K562 (cell line): ENCODE data around the gene ACSF3. TPM values are rescaled to one million over a fixed set of nuclear protein-coding genes. Genes with fewer than 3 reads are reported as not detected.

Experiments
- CBFB ChIP-seq: sonication (generic); formaldehyde crosslinking; IDR thresholded peaks from 2 replicates; pipeline ENCODE4 v1.4.0; 2020; ENCODE audit warnings: mild to moderate bottlenecking, missing genetic modification reagents
- CBX3 ChIP-seq, 2 experiments: IDR thresholded peaks; 1 replicate in 1 of 2; 2 replicates in 1 of 2; pipeline ENCODE4 v1.6.1; 2012; ENCODE audit warnings: inconsistent platforms in 2 of 2, low read length in 2 of 2, borderline replicate concordance in 1 of 2, control low read depth in 1 of 2
- HEY1 ChIP-seq: fragments of 250-450 bp; sonication (Bioruptor Pico); IDR thresholded peaks from 2 replicates; pipeline ENCODE4 v1.5.0; 2020; ENCODE audit warnings: mild to moderate bottlenecking, moderate library complexity, borderline replicate concordance
- HIVEP1 ChIP-seq: fragments of 250-450 bp; sonication (Bioruptor Pico); IDR thresholded peaks from 2 replicates; pipeline ENCODE4 v1.4.0; 2020; ENCODE audit warnings: mild to moderate bottlenecking
- HNRNPH1 ChIP-seq: fragments of 200-400 bp; formaldehyde crosslinking; optimal IDR thresholded peaks from 2 replicates; pipeline ENCODE3; 2017; ENCODE audit warnings: low read depth, mild to moderate bottlenecking, low read length, moderate library complexity
- KLF6 ChIP-seq: fragments of 250-450 bp; sonication (Bioruptor Pico); IDR thresholded peaks from 2 replicates; pipeline ENCODE4 v1.4.0; 2020; ENCODE audit warnings: mild to moderate bottlenecking, moderate library complexity, borderline replicate concordance
- MEIS2 ChIP-seq: fragments of 450-650 bp; IDR thresholded peaks from 2 replicates; pipeline ENCODE4 v1.6.1; 2014; ENCODE audit warnings: mild to moderate bottlenecking; ENCODE audit not compliant: partially characterized antibody
- SIX5 ChIP-seq, 2 experiments: IDR thresholded peaks; 2 replicates each; pipeline ENCODE4 v1.6.1; 2011; ENCODE audit warnings: low read length in 2 of 2, borderline replicate concordance in 1 of 2, low read depth in 1 of 2, mild to moderate bottlenecking in 1 of 2, moderate library complexity in 1 of 2; ENCODE audit not compliant: insufficient read depth in 1 of 2
- SP1 ChIP-seq: sonication (generic); formaldehyde crosslinking; IDR thresholded peaks from 2 replicates; pipeline ENCODE4 v1.8.1; 2022; ENCODE audit warnings: mild to moderate bottlenecking, missing genetic modification reagents
- SP2 ChIP-seq: IDR thresholded peaks from 2 replicates; pipeline ENCODE4 v1.6.1; 2011; ENCODE audit warnings: mild to moderate bottlenecking, low read depth, low read length, moderate library complexity; ENCODE audit not compliant: poor library complexity, severe bottlenecking; ENCODE audit errors: extremely low read depth
- STAG1 ChIP-seq: sonication (generic); formaldehyde crosslinking; IDR thresholded peaks from 2 replicates; pipeline ENCODE4 v1.5.0; 2020; ENCODE audit warnings: missing genetic modification reagents, borderline replicate concordance
- YY1 ChIP-seq, 3 experiments: IDR thresholded peaks; 2 replicates each; pipeline ENCODE4 v1.6.1; 2011; ENCODE audit warnings: low read length in 2 of 3, mild to moderate bottlenecking in 2 of 3, moderate library complexity in 2 of 3, borderline replicate concordance in 1 of 3, control low read depth in 1 of 3, low read depth in 1 of 3; ENCODE audit not compliant: insufficient read depth in 3 of 3, insufficient replicate concordance in 2 of 3, control insufficient read depth in 1 of 3, insufficient read length in 1 of 3; ENCODE audit errors: extremely low read depth in 1 of 3
- ZBTB40 ChIP-seq, 2 experiments: fragments of 450-650 bp in 1 of 2; sonication (generic) in 1 of 2; formaldehyde crosslinking in 1 of 2; IDR thresholded peaks; 2 replicates each; pipeline versions ENCODE4 v1.7.1 to v1.9.0; 2016 to 2022; ENCODE audit warnings: inconsistent platforms in 1 of 2, mild to moderate bottlenecking in 1 of 2, missing genetic modification reagents in 1 of 2
- ZNF263 ChIP-seq: sonication (generic); formaldehyde crosslinking; IDR thresholded peaks from 2 replicates; pipeline ENCODE4 v1.8.0; 2022; ENCODE audit warnings: mild to moderate bottlenecking, missing genetic modification reagents, borderline replicate concordance
- ZNF408 ChIP-seq: fragments of 250-450 bp; sonication (Bioruptor Pico); IDR thresholded peaks from 2 replicates; pipeline ENCODE4 v1.4.0; 2020; ENCODE audit warnings: low read depth, mild to moderate bottlenecking, moderate library complexity
- ZNF668 ChIP-seq: fragments of 250-450 bp; sonication (Bioruptor Pico); IDR thresholded peaks from 2 replicates; pipeline ENCODE4 v1.8.0; 2022; ENCODE audit warnings: mild to moderate bottlenecking, inconsistent platforms
- polyA plus RNA-seq, 8 experiments: library from polyadenylated mRNA; depleted of rRNA in 4 of 8; stranded (reverse) in 5 of 8; unstranded in 3 of 8; fragments of >200 nt; fragmentation: Nextera tagmentation in 2 of 8; fragmentation: Illumina TruSeq in 1 of 8; extraction: Ambion mirVana in 2 of 8; extraction: Trizol in 1 of 8; gene quantifications; 2 replicates each; pipeline versions ENCODE4 v1.2.1 to v1.2.3, GENCODE V29; 2011 to 2014; ENCODE audit warnings: inconsistent platforms in 1 of 8, missing spikeins in 1 of 8
- total RNA-seq, 7 experiments: library from RNA; depleted of rRNA in 6 of 7; stranded (reverse); fragments of >200 nt in 6 of 7; fragmentation: Illumina TruSeq in 2 of 7; extraction: Trizol in 2 of 7; gene quantifications; 2 replicates each; pipeline versions ENCODE4 v1.2.1 to v1.2.3, GENCODE V29; 2011 to 2021; ENCODE audit warnings: low replicate concordance in 1 of 7
- TF ChIP-seq, protein P1 (sequence below): fragments of 250-450 bp; sonication (Bioruptor Pico); IDR thresholded peaks from 2 replicates; pipeline ENCODE4 v1.9.0; 2021; ENCODE audit warnings: mild to moderate bottlenecking

The ACSF3 gene
- total and polyA plus RNA-seq, 9 of the 15 experiments (the other 6 are each of a cell fraction or from before 2014, with no cell fraction given) = 0.77 to 32.8 (median 14.7) TPM

DNA sequence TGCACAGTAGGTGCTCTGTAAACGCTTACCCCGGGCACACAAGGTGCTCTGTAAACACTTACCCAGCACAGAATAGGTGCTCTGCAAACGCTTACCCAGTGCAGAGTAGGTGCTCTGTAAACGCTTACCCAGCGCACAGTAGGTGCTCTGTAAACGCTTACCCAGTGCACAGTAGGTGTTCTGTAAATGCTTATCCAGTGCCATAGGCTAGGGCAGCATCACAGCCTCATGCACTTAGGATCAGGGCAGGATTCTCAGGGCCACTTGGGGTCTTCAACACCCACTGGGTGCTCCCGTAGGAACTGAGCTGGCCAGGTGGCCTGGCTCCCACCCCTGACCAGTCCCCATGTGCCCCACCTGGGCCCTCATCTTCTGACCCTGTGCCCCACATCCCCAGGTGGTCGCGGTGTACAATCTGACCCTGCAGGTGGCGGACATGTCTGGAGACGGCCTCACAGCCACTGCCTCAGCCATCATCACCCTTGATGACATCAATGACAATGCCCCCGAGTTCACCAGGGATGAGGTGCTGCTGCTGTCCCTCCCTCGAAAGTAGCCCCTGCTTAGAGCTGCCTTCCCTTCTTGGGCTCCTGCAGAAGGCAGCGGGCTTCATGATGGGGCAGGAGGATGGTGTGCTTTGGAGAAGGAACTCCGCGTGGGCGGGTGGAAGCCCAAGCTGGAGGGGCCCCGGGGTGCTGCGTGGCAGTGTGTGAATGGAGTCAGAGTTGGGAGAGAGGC lies 93.5 kb downstream of the ACSF3 start (continued):
- TF ChIP-seq ZBTB40 (IDR thresholded peaks at IDR 0.05) (no peak), ZBTB40 (CRISPR knock-in tag; IDR thresholded peaks at IDR 0.05) (no peak), SIX5 (IDR thresholded peaks at IDR 0.05; ENCODE audit: borderline replicate concordance in 1 of 2, insufficient read depth in 1 of 2, low read depth in 1 of 2, low read length in 2 of 2) (no peak), SP2 (no peak), HIVEP1 (no peak), CBX3 (IDR thresholded peaks at IDR 0.05; ENCODE audit: borderline replicate concordance in 1 of 2, low read length in 2 of 2) (no peak), ZNF408 (CRISPR knock-in tag) (no peak), MEIS2 (peak; percentile 32), ZNF668 (CRISPR knock-in tag) (no peak), HEY1 (no peak), ZNF263 (CRISPR knock-in tag) (peak; percentile 72; the same call in 1 of the 2 replicates), SP1 (CRISPR knock-in tag) (peak; percentile 39; the same call in 1 of the 2 replicates), STAG1 (CRISPR knock-in tag) (no peak), HNRNPH1 (no peak), CBFB (CRISPR knock-in tag) (no peak), KLF6 (CRISPR knock-in tag) (no peak), YY1 (IDR thresholded peaks at IDR 0.05; ENCODE audit: borderline replicate concordance in 1 of 3, control insufficient read depth in 1 of 3, extremely low read depth in 1 of 3, insufficient read depth in 3 of 3, insufficient read length in 1 of 3, insufficient replicate concordance in 2 of 3, low read depth in 1 of 3, low read length in 2 of 3) (no peak)
- TF ChIP-seq, protein P1, sequence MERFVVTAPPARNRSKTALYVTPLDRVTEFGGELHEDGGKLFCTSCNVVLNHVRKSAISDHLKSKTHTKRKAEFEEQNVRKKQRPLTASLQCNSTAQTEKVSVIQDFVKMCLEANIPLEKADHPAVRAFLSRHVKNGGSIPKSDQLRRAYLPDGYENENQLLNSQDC = no peak
